ENCODE measurements around the gene UCKL1.

Gene UCKL1

GRCh38 chr20:63892402-63892801, 63.8 kb downstream of the UCKL1 start:
- no peak overlapping the region for H3K4me3 ChIP-seq (ENCODE audit: insufficient read depth, low read length, poor library complexity, severe bottlenecking)
- H2AFZ ChIP-seq (ENCODE audit: low read depth, low read length, severe bottlenecking): no peak overlapping the region
- peaks cover 20% of the 10 kb centered on the region for H3K79me2 ChIP-seq (ENCODE audit: insufficient read depth, low read length)
- no peaks in the 10 kb centered on the region; the same call in 1 of the 2 replicates for H4K20me1 ChIP-seq (ENCODE audit: low read depth, low read length)
- no peak for TF ChIP-seq CTCF (IDR thresholded peaks at IDR 0.05; ENCODE audit: insufficient read depth, low read length, poor library complexity, severe bottlenecking)
- no peak for TF ChIP-seq EZH2phosphoT487 (conservative IDR thresholded peaks at IDR 0.05; ENCODE audit: low read length)
- H3K4me2 ChIP-seq (ENCODE audit: low read depth, low read length, poor library complexity, severe bottlenecking): no peak overlapping the region
- H3K27me3 ChIP-seq (ENCODE audit: low read length): no peaks in the 10 kb centered on the region
- H3K9me2 ChIP-seq (replicated peaks; ENCODE audit: insufficient read depth, low read length): no peaks in the 10 kb centered on the region
- H3F3A ChIP-seq (ENCODE audit: insufficient read depth): peaks cover 12% of the 10 kb centered on the region; the same call in 1 of the 2 replicates
- H3K9ac ChIP-seq (ENCODE audit: low read length): no peak overlapping the region
- H3K9me3 ChIP-seq (ENCODE audit: insufficient read depth, low read length): no peaks in the 10 kb centered on the region
- H3K27ac ChIP-seq (ENCODE audit: low read depth, low read length): no peak overlapping the region
- no peaks in the 10 kb centered on the region for H3K36me3 ChIP-seq (ENCODE audit: low read length)

GRCh38 chr20:63891061-63892002, 64.9 kb downstream of the UCKL1 start:
- H2AFZ ChIP-seq (ENCODE audit: low read depth, low read length, severe bottlenecking): no peak overlapping the region
- H3K36me3 ChIP-seq (ENCODE audit: low read length): no peaks in the 10 kb centered on the region
- no peak for TF ChIP-seq EZH2phosphoT487 (conservative IDR thresholded peaks at IDR 0.05; ENCODE audit: low read length)
- TF ChIP-seq CTCF (IDR thresholded peaks at IDR 0.05; ENCODE audit: insufficient read depth, low read length, poor library complexity, severe bottlenecking): no peak
- H3K27ac ChIP-seq (ENCODE audit: low read depth, low read length): no peak overlapping the region
- H3K79me2 ChIP-seq (ENCODE audit: insufficient read depth, low read length): peaks cover 10% of the 10 kb centered on the region
- no peak overlapping the region for H3K4me2 ChIP-seq (ENCODE audit: low read depth, low read length, poor library complexity, severe bottlenecking)
- peaks cover 12% of the 10 kb centered on the region; the same call in 1 of the 2 replicates for H3F3A ChIP-seq (ENCODE audit: insufficient read depth)
- H3K9me3 ChIP-seq (ENCODE audit: insufficient read depth, low read length): no peaks in the 10 kb centered on the region
- no peak overlapping the region for H3K9ac ChIP-seq (ENCODE audit: low read length)
- H3K9me2 ChIP-seq (replicated peaks; ENCODE audit: insufficient read depth, low read length): no peaks in the 10 kb centered on the region
- H3K27me3 ChIP-seq (ENCODE audit: low read length): no peaks in the 10 kb centered on the region
- H3K4me3 ChIP-seq (ENCODE audit: insufficient read depth, low read length, poor library complexity, severe bottlenecking): no peak overlapping the region
- H4K20me1 ChIP-seq (ENCODE audit: low read depth, low read length): no peaks in the 10 kb centered on the region

- no peak overlapping the region for H3K27ac ChIP-seq (ENCODE audit: low read depth, low read length)
- no peak overlapping the region for H3K4me3 ChIP-seq (ENCODE audit: insufficient read depth, low read length, poor library complexity, severe bottlenecking)
- H3K9me2 ChIP-seq (replicated peaks; ENCODE audit: insufficient read depth, low read length): no peaks in the 10 kb centered on the region
- no peak overlapping the region for H3K4me2 ChIP-seq (ENCODE audit: low read depth, low read length, poor library complexity, severe bottlenecking)
- no peaks in the 10 kb centered on the region for H3K36me3 ChIP-seq (ENCODE audit: low read length)
- peaks cover 5% of the 10 kb centered on the region; the same call in 1 of the 2 replicates for H3F3A ChIP-seq (ENCODE audit: insufficient read depth)
- TF ChIP-seq EZH2phosphoT487 (conservative IDR thresholded peaks at IDR 0.05; ENCODE audit: low read length): no peak
- TF ChIP-seq CTCF (IDR thresholded peaks at IDR 0.05; ENCODE audit: insufficient read depth, low read length, poor library complexity, severe bottlenecking): no peak
- no peak overlapping the region for H3K9ac ChIP-seq (ENCODE audit: low read length)
- H3K27me3 ChIP-seq (ENCODE audit: low read length): no peaks in the 10 kb centered on the region
- H2AFZ ChIP-seq (ENCODE audit: low read depth, low read length, severe bottlenecking): no peak overlapping the region
- no peaks in the 10 kb centered on the region for H3K9me3 ChIP-seq (ENCODE audit: insufficient read depth, low read length)
- peaks cover 2% of the 10 kb centered on the region for H3K79me2 ChIP-seq (ENCODE audit: insufficient read depth, low read length)
- H4K20me1 ChIP-seq (ENCODE audit: low read depth, low read length): no peaks in the 10 kb centered on the region
These were observed 65.6 kb downstream of the UCKL1 start for GRCh38 chr20:63890616-63891015.
